Measurements from ENCODE around the gene PARN. TPM values are rescaled to one million over a fixed set of nuclear protein-coding genes. Genes with fewer than 3 reads are reported as not detected.

PARN gene
- total and polyA plus RNA-seq, 2 experiments from 2014 or later = 32.5 to 61.3 TPM

DNA sequence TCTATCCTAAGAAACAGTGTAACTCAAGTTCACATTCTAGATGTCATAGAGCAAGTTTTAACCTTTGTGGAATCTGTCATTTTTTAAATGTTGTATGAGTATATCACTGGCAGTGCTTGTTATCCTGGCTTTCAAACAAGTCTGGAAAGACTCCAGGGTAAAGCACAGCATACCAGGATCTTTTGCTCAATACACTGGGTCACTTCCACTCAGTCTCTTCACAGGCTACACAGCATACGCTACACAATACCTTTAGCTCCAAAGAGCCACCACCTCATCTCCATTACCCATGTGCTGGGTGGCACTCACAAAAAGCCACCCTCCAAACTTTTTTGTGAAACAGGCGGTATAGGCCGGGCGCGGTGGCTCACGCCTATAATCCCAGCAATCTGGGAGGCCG is 69.5 kb downstream of the PARN start (continued):
- TF ChIP-seq, protein P1, sequence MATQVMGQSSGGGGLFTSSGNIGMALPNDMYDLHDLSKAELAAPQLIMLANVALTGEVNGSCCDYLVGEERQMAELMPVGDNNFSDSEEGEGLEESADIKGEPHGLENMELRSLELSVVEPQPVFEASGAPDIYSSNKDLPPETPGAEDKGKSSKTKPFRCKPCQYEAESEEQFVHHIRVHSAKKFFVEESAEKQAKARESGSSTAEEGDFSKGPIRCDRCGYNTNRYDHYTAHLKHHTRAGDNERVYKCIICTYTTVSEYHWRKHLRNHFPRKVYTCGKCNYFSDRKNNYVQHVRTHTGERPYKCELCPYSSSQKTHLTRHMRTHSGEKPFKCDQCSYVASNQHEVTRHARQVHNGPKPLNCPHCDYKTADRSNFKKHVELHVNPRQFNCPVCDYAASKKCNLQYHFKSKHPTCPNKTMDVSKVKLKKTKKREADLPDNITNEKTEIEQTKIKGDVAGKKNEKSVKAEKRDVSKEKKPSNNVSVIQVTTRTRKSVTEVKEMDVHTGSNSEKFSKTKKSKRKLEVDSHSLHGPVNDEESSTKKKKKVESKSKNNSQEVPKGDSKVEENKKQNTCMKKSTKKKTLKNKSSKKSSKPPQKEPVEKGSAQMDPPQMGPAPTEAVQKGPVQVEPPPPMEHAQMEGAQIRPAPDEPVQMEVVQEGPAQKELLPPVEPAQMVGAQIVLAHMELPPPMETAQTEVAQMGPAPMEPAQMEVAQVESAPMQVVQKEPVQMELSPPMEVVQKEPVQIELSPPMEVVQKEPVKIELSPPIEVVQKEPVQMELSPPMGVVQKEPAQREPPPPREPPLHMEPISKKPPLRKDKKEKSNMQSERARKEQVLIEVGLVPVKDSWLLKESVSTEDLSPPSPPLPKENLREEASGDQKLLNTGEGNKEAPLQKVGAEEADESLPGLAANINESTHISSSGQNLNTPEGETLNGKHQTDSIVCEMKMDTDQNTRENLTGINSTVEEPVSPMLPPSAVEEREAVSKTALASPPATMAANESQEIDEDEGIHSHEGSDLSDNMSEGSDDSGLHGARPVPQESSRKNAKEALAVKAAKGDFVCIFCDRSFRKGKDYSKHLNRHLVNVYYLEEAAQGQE (IDR thresholded peaks at IDR 0.05; ENCODE audit: unreplicated experiment) = no peak
- TF ChIP-seq STAT1 (IDR thresholded peaks at IDR 0.05; ENCODE audit: unreplicated experiment) = no peak
- TF ChIP-seq POLR2AphosphoS5 (IDR thresholded peaks at IDR 0.05; ENCODE audit: low read depth) = no peak
- TF ChIP-seq EZH2phosphoT487 (IDR thresholded peaks at IDR 0.05; ENCODE audit: unreplicated experiment) = no peak
- no peak for TF ChIP-seq JUNB (IDR thresholded peaks at IDR 0.05; ENCODE audit: unreplicated experiment)
- no peak for TF ChIP-seq ZNF331 (CRISPR knock-in tag; IDR thresholded peaks at IDR 0.05; ENCODE audit: low read depth)
- TF ChIP-seq CREB1 (CRISPR knock-in tag; IDR thresholded peaks at IDR 0.05; ENCODE audit: low read depth) = no peak
- no peak for TF ChIP-seq ZNF114 (CRISPR knock-in tag; IDR thresholded peaks at IDR 0.05)
- TF ChIP-seq, protein P2, sequence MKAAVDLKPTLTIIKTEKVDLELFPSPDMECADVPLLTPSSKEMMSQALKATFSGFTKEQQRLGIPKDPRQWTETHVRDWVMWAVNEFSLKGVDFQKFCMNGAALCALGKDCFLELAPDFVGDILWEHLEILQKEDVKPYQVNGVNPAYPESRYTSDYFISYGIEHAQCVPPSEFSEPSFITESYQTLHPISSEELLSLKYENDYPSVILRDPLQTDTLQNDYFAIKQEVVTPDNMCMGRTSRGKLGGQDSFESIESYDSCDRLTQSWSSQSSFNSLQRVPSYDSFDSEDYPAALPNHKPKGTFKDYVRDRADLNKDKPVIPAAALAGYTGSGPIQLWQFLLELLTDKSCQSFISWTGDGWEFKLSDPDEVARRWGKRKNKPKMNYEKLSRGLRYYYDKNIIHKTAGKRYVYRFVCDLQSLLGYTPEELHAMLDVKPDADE (IDR thresholded peaks at IDR 0.05) = no peak
- TF ChIP-seq, protein P3, sequence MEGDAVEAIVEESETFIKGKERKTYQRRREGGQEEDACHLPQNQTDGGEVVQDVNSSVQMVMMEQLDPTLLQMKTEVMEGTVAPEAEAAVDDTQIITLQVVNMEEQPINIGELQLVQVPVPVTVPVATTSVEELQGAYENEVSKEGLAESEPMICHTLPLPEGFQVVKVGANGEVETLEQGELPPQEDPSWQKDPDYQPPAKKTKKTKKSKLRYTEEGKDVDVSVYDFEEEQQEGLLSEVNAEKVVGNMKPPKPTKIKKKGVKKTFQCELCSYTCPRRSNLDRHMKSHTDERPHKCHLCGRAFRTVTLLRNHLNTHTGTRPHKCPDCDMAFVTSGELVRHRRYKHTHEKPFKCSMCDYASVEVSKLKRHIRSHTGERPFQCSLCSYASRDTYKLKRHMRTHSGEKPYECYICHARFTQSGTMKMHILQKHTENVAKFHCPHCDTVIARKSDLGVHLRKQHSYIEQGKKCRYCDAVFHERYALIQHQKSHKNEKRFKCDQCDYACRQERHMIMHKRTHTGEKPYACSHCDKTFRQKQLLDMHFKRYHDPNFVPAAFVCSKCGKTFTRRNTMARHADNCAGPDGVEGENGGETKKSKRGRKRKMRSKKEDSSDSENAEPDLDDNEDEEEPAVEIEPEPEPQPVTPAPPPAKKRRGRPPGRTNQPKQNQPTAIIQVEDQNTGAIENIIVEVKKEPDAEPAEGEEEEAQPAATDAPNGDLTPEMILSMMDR (conservative IDR thresholded peaks at IDR 0.05; ENCODE audit: low read depth in 2 of 2) = no peak

DNA sequence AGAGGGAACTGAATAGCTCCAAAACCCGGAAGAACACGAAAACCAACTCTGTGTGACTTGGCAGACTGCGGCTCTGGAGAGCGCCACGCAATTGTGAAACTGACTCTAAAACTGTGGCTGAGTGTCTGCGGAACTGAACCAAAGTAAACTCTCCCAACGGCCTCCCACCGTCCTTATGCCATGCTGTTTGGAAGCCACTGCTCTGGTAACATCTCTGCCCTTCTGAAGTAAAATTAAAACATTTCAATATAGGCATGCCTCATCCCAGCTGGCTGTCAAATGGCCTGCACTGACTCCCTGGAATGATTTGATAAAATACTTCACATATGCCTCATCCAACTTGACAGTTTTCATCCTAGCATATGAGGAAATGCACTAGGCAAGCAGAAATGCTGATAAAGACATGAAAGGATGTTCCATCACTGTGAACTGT is 70.2 kb downstream of the PARN start:
- TF ChIP-seq STAT1 (IDR thresholded peaks at IDR 0.05; ENCODE audit: unreplicated experiment) (no peak), ZNF331 (CRISPR knock-in tag; IDR thresholded peaks at IDR 0.05; ENCODE audit: low read depth) (no peak), EZH2phosphoT487 (IDR thresholded peaks at IDR 0.05; ENCODE audit: unreplicated experiment) (no peak), CREB1 (CRISPR knock-in tag; IDR thresholded peaks at IDR 0.05; ENCODE audit: low read depth) (no peak), POLR2AphosphoS5 (IDR thresholded peaks at IDR 0.05; ENCODE audit: low read depth) (no peak), ZNF114 (CRISPR knock-in tag; IDR thresholded peaks at IDR 0.05) (no peak)
- TF ChIP-seq, protein P3 (conservative IDR thresholded peaks at IDR 0.05; ENCODE audit: low read depth in 2 of 2) = no peak
- Histone ChIP-seq H3K4me3 (no peak overlapping the region), H3K27ac (ENCODE audit: low read depth) (no peak overlapping the region), H2AFZ (no peak overlapping the region), H3K9me2 (ENCODE audit: insufficient read depth) (no peaks in the 10 kb centered on the region), H3K4me2 (no peak overlapping the region), H3K79me2 (replicated peaks; ENCODE audit: insufficient read depth) (no peaks in the 10 kb centered on the region), H3K27me3 (ENCODE audit: insufficient read depth) (no peaks in the 10 kb centered on the region), H3K36me3 (ENCODE audit: insufficient read depth) (no peaks in the 10 kb centered on the region), H4K20me1 (replicated peaks; ENCODE audit: insufficient read depth) (no peaks in the 10 kb centered on the region), H3K4me1 (ENCODE audit: insufficient read depth) (peaks cover 8% of the 10 kb centered on the region), H3F3A (replicated peaks; ENCODE audit: low read depth) (no peaks in the 10 kb centered on the region)
- H3K36me3 Mint-ChIP-seq (ENCODE audit: low read depth) = no peaks in the 10 kb centered on the region
- no peaks in the 10 kb centered on the region for H3K9me3 Mint-ChIP-seq
- peaks cover 13% of the 10 kb centered on the region for H3K4me1 Mint-ChIP-seq
- DNase-seq (ENCODE audit: low spot score) (no peak), ATAC-seq (no peak)
- H3K4me3 Mint-ChIP-seq = no peak overlapping the region
- H3K27me3 Mint-ChIP-seq (ENCODE audit: insufficient read depth, low read depth, poor library complexity) = peaks cover 3% of the 10 kb centered on the region
- H3K27ac Mint-ChIP-seq = no peak overlapping the region

Data from GM23338 (cell line).